ENCODE results near the gene CAND2.

CAND2 gene

DNA sequence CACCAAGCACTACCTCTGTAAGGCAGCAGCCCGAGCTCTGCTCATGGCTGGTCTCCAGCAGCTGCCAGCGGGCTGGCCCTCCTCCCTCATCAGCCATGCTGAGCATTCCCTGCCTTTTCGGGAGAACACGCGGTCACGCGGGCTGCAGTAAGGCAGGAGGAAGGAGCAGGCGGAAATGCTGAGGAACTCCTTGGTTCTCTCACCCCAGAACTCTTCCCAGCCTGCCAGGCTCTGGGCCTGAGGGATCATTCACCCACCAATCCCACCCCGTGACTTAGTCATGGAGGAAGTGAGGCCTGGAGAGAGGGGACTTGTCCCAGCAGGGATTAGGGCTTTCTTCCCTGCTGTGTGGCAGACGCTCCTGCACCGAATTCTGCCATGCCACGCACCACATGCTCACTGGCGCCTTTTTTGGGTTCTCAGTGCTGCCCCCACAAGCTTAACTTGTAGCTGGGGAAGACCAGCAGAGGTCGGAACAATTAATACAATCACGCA is 87.8 kb downstream of the CAND2 start:
- no peaks in the 10 kb centered on the region for H3K36me3 ChIP-seq (ENCODE audit: insufficient read depth, low read length)
- H3K27ac ChIP-seq (ENCODE audit: low read depth, low read length) = peak overlapping the region; percentile 2

More for the DNA sequence above, 87.8 kb downstream of the CAND2 start:
- no peaks in the 10 kb centered on the region for H3K9me3 ChIP-seq (ENCODE audit: low read length)
- no peaks in the 10 kb centered on the region for H3K27me3 ChIP-seq (ENCODE audit: control insufficient read depth in 1 of 2, insufficient read depth in 2 of 2, low read length in 2 of 2)
- H3K4me1 ChIP-seq (ENCODE audit: insufficient read depth, low read length) = peaks cover 14% of the 10 kb centered on the region
- no peak overlapping the region for H3K4me3 ChIP-seq (ENCODE audit: low read depth in 1 of 2, low read length in 2 of 2)
- no peak overlapping the region for H3K9ac ChIP-seq (ENCODE audit: low read length)
